GM12892 (cell line): ENCODE data around the gene MYO3B.

Experiments used
- POLR2A ChIP-seq: IDR thresholded peaks from 2 replicates; pipeline ENCODE4 v1.6.1; 2011; ENCODE audit warnings: low read depth, low read length, control low read depth
- POLR2AphosphoS5 ChIP-seq: IDR thresholded peaks from 2 replicates; pipeline ENCODE4 v1.6.1; 2011; ENCODE audit warnings: low read depth, low read length, control low read depth
- TAF1 ChIP-seq: IDR thresholded peaks from 2 replicates; pipeline ENCODE4 v1.6.1; 2011; ENCODE audit warnings: low read depth, mild to moderate bottlenecking, control low read depth, low read length, borderline replicate concordance

DNA sequence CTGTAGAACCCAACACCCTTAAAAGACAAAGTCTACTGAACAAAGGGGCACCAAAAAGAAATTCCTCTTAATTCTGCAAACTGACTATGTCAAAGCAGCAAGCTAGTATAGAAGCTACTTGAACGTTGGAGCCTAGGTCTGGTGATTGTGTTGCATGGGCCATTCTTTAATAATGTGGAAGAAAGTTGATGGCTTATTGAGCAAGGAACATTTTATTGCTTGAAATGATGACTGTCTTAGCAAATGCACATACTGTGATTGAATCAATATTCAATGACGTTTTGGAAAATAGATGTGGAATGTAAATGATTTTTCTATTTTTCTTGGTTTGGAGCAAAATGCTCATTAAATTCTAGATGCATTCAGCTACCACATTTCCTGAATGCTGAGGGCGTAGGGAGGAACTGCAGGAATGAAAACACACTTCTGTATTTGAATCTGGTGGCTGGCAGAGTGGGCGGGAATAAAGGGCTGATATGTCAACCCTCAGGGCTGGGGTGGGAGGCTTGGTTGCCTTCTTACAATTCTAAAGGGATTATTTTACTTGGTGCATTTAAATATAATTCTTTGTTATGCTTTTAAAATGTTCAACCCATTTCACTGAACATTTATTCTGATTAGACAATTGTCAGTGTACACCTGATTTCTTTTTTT lies 26.5 kb downstream of the MYO3B start:
- TF ChIP-seq POLR2AphosphoS5 (no peak), TAF1 (no peak), POLR2A (no peak)
